NK-92 treated with Interleukin-12 subunit alpha and Interleukin-12 subunit beta, amount 100 ng/mL, for 24 hours (cell line): ENCODE measurements around the gene TMEM132D.

Experiments
- DNase-seq: peaks from one replicate; lab custom pipeline; 2025; lab: John Stamatoyannopoulos, UW

TMEM132D gene

GRCh38 chr12:129339336-129339735 is 564.5 kb downstream of the TMEM132D start:
- DNase-seq: no peak

GRCh38 chr12:129337413-129337812 is 566.4 kb downstream of the TMEM132D start:
- DNase-seq: no peak

- no peak for DNase-seq
These were observed 568.1 kb downstream of the TMEM132D start for GRCh38 chr12:129335773-129336172.

GRCh38 chr12:129332286-129332685 is 571.5 kb downstream of the TMEM132D start:
- DNase-seq: no peak

GRCh38 chr12:129331356-129332085 is 572.3 kb downstream of the TMEM132D start:
- no peak for DNase-seq

GRCh38 chr12:129328235-129328634 is 575.6 kb downstream of the TMEM132D start:
- DNase-seq: no peak

- DNase-seq: no peak
These were observed 578.3 kb downstream of the TMEM132D start for GRCh38 chr12:129325566-129325965.

GRCh38 chr12:129312048-129312447 is 591.8 kb downstream of the TMEM132D start:
- no peak for DNase-seq

- DNase-seq: no peak
These were observed 593.5 kb downstream of the TMEM132D start for GRCh38 chr12:129310346-129310745.

GRCh38 chr12:129305851-129306250 is 598.0 kb downstream of the TMEM132D start:
- DNase-seq: no peak

GRCh38 chr12:129304529-129304928 is 599.3 kb downstream of the TMEM132D start:
- no peak for DNase-seq

- no peak for DNase-seq
These were observed 603.8 kb downstream of the TMEM132D start for GRCh38 chr12:129300011-129300410.

GRCh38 chr12:129298921-129299320 is 604.9 kb downstream of the TMEM132D start:
- DNase-seq: no peak

- no peak for DNase-seq
These were observed 607.2 kb downstream of the TMEM132D start for GRCh38 chr12:129296671-129297070.

- DNase-seq: no peak
These were observed 609.0 kb downstream of the TMEM132D start for GRCh38 chr12:129294868-129295267.

GRCh38 chr12:129279771-129280170 is 624.1 kb downstream of the TMEM132D start:
- DNase-seq: no peak

- DNase-seq: no peak
These were observed 627.3 kb downstream of the TMEM132D start for GRCh38 chr12:129276361-129277060.

GRCh38 chr12:129269756-129270495 is 633.9 kb downstream of the TMEM132D start:
- DNase-seq: no peak

- no peak for DNase-seq
These were observed 645.0 kb downstream of the TMEM132D start for GRCh38 chr12:129258781-129259318.

GRCh38 chr12:129257524-129257923 is 646.3 kb downstream of the TMEM132D start:
- no peak for DNase-seq

GRCh38 chr12:129246630-129247029 is 657.2 kb downstream of the TMEM132D start:
- no peak for DNase-seq

GRCh38 chr12:129245769-129246168 is 658.1 kb downstream of the TMEM132D start:
- DNase-seq: no peak

- no peak for DNase-seq
These were observed 662.0 kb downstream of the TMEM132D start for GRCh38 chr12:129241852-129242251.
